MG63 (cell line): ENCODE data around the gene GVQW3. TPM values are rescaled to one million over a fixed set of nuclear protein-coding genes. Genes with fewer than 3 reads are reported as not detected.

Experiments used
- DNase-seq: peaks from one replicate; pipeline ENCODE4 v3.0.0-alpha.2; 2020
- H3K27me3 ChIP-seq: fragments of 250-450 bp; sonication (Bioruptor Pico); 2 replicates; pipeline ENCODE4 v1.5.1; 2020; ENCODE audit warnings: mild to moderate bottlenecking, moderate library complexity
- H3K36me3 ChIP-seq: fragments of 250-450 bp; sonication (Bioruptor Pico); 2 replicates; pipeline ENCODE4 v1.5.1; 2020; ENCODE audit warnings: mild to moderate bottlenecking, moderate library complexity
- H3K4me3 ChIP-seq: fragments of 250-450 bp; sonication (Bioruptor Pico); 2 replicates; pipeline ENCODE4 v1.5.1; 2020; ENCODE audit warnings: mild to moderate bottlenecking, moderate library complexity
- H3K9me3 ChIP-seq: fragments of 250-450 bp; sonication (Bioruptor Pico); 2 replicates; pipeline ENCODE4 v1.5.1; 2020; ENCODE audit warnings: mild to moderate bottlenecking, moderate library complexity
- total RNA-seq: library from RNA; depleted of rRNA; stranded (reverse); fragments of >200 nt; shearing (Covaris generic); gene quantifications from 2 replicates; pipeline ENCODE4 v1.2.3, GENCODE V29; 2014; ENCODE audit warnings: low replicate concordance; rRNA removed

Gene GVQW3
- 0.54 and 1.0 TPM in 2 replicates for total RNA-seq

- no peaks in the 10 kb centered on the region for H3K27me3 ChIP-seq
- peak within 1 kb of the TSS; percentile 73 for H3K4me3 ChIP-seq
- peak; percentile 96 for DNase-seq
- 0 out of 2 replicates have a peak, but pooled peaks cover 2% of the 10 kb centered on the region for H3K36me3 ChIP-seq
- H3K9me3 ChIP-seq = no peaks in the 10 kb centered on the region
Measured at GRCh38 chr11:76380977-76381719, at the start of gene GVQW3, which contains the start of gene THAP12. Gene GVQW3, plus strand, starts transcription at chr11:76381323. Its CDS starts 506 bp downstream, at chr11:76381829. Gene THAP12, minus strand, starts transcription at chr11:76381132. Its CDS starts 296 bp downstream, at chr11:76380836.

GRCh38 chr11:76334826-76335389 lies 46.2 kb upstream of the GVQW3 start:
- DNase-seq = no peak
- Histone ChIP-seq H3K36me3 (no peaks in the 10 kb centered on the region), H3K4me3 (no peak overlapping the region), H3K9me3 (no peaks in the 10 kb centered on the region; the same call in 1 of the 2 replicates), H3K27me3 (no peaks in the 10 kb centered on the region)

GRCh38 chr11:76335842-76336241 lies 45.3 kb upstream of the GVQW3 start:
- DNase-seq = no peak
- H3K27me3 ChIP-seq = no peaks in the 10 kb centered on the region
- no peaks in the 10 kb centered on the region for H3K36me3 ChIP-seq
- no peaks in the 10 kb centered on the region; the same call in 1 of the 2 replicates for H3K9me3 ChIP-seq
- H3K4me3 ChIP-seq = no peak overlapping the region

- Histone ChIP-seq H3K27me3 (no peaks in the 10 kb centered on the region), H3K36me3 (no peaks in the 10 kb centered on the region), H3K9me3 (no peaks in the 10 kb centered on the region; the same call in 1 of the 2 replicates), H3K4me3 (no peak overlapping the region)
- no peak for DNase-seq
Measured at GRCh38 chr11:76336597-76336996, 44.5 kb upstream of the GVQW3 start.

GRCh38 chr11:76337469-76337868 lies 43.7 kb upstream of the GVQW3 start:
- no peaks in the 10 kb centered on the region for H3K27me3 ChIP-seq
- no peaks in the 10 kb centered on the region for H3K36me3 ChIP-seq
- no peak for DNase-seq
- no peak overlapping the region for H3K4me3 ChIP-seq
- no peaks in the 10 kb centered on the region; the same call in 1 of the 2 replicates for H3K9me3 ChIP-seq

- no peaks in the 10 kb centered on the region; the same call in 1 of the 2 replicates for H3K9me3 ChIP-seq
- no peaks in the 10 kb centered on the region for H3K27me3 ChIP-seq
- H3K36me3 ChIP-seq = no peaks in the 10 kb centered on the region
- no peak for DNase-seq
- no peak overlapping the region for H3K4me3 ChIP-seq
Measured at GRCh38 chr11:76337923-76338322, 43.2 kb upstream of the GVQW3 start.

- H3K36me3 ChIP-seq = no peaks in the 10 kb centered on the region
- H3K9me3 ChIP-seq = no peaks in the 10 kb centered on the region; the same call in 1 of the 2 replicates
- no peak for DNase-seq
- no peaks in the 10 kb centered on the region for H3K27me3 ChIP-seq
- no peak overlapping the region for H3K4me3 ChIP-seq
Measured at GRCh38 chr11:76339221-76339620, 41.9 kb upstream of the GVQW3 start.

GRCh38 chr11:76347466-76347865 lies 33.7 kb upstream of the GVQW3 start:
- no peaks in the 10 kb centered on the region for H3K27me3 ChIP-seq
- no peak for DNase-seq
- H3K4me3 ChIP-seq = no peak overlapping the region
- H3K9me3 ChIP-seq = no peaks in the 10 kb centered on the region
- peaks cover 20% of the 10 kb centered on the region for H3K36me3 ChIP-seq

- Histone ChIP-seq H3K9me3 (no peaks in the 10 kb centered on the region), H3K27me3 (no peaks in the 10 kb centered on the region), H3K36me3 (peaks cover 24% of the 10 kb centered on the region), H3K4me3 (no peak overlapping the region)
- peak; percentile 42 for DNase-seq
Measured at GRCh38 chr11:76348348-76348747, 32.8 kb upstream of the GVQW3 start.

- peaks cover 57% of the 10 kb centered on the region for H3K36me3 ChIP-seq
- no peaks in the 10 kb centered on the region for H3K9me3 ChIP-seq
- H3K27me3 ChIP-seq = no peaks in the 10 kb centered on the region
- no peak for DNase-seq
- H3K4me3 ChIP-seq = no peak overlapping the region
Measured at GRCh38 chr11:76355172-76355571, 26.0 kb upstream of the GVQW3 start.

GRCh38 chr11:76361374-76361773 lies 19.7 kb upstream of the GVQW3 start:
- no peak overlapping the region for H3K4me3 ChIP-seq
- peaks cover 41% of the 10 kb centered on the region for H3K36me3 ChIP-seq
- no peaks in the 10 kb centered on the region for H3K9me3 ChIP-seq
- H3K27me3 ChIP-seq = no peaks in the 10 kb centered on the region
- DNase-seq = peak; percentile 11

GRCh38 chr11:76361776-76362175 lies 19.3 kb upstream of the GVQW3 start:
- no peak overlapping the region for H3K4me3 ChIP-seq
- no peaks in the 10 kb centered on the region for H3K9me3 ChIP-seq
- no peak for DNase-seq
- no peaks in the 10 kb centered on the region for H3K27me3 ChIP-seq
- peaks cover 39% of the 10 kb centered on the region for H3K36me3 ChIP-seq

- no peak for DNase-seq
- no peaks in the 10 kb centered on the region for H3K9me3 ChIP-seq
Measured at GRCh38 chr11:76362716-76363115, 18.4 kb upstream of the GVQW3 start.

GRCh38 chr11:76365038-76365679 lies 16.0 kb upstream of the GVQW3 start:
- Histone ChIP-seq H3K4me3 (no peak overlapping the region), H3K27me3 (no peaks in the 10 kb centered on the region), H3K9me3 (no peaks in the 10 kb centered on the region), H3K36me3 (peaks cover 24% of the 10 kb centered on the region)
- no peak for DNase-seq

More at GRCh38 chr11:76362716-76363115, 18.4 kb upstream of the GVQW3 start:
- peaks cover 36% of the 10 kb centered on the region for H3K36me3 ChIP-seq
- H3K27me3 ChIP-seq = no peaks in the 10 kb centered on the region
- no peak overlapping the region for H3K4me3 ChIP-seq

- H3K9me3 ChIP-seq = no peaks in the 10 kb centered on the region
- H3K27me3 ChIP-seq = no peaks in the 10 kb centered on the region
- peaks cover 14% of the 10 kb centered on the region for H3K36me3 ChIP-seq
- DNase-seq = no peak
- no peak overlapping the region for H3K4me3 ChIP-seq
Measured at GRCh38 chr11:76368490-76368889, 12.6 kb upstream of the GVQW3 start.

GRCh38 chr11:76369406-76369805 lies 11.7 kb upstream of the GVQW3 start:
- Histone ChIP-seq H3K9me3 (no peaks in the 10 kb centered on the region), H3K36me3 (peaks cover 6% of the 10 kb centered on the region), H3K27me3 (no peaks in the 10 kb centered on the region), H3K4me3 (no peak overlapping the region)
- no peak for DNase-seq

- Histone ChIP-seq H3K9me3 (no peaks in the 10 kb centered on the region), H3K27me3 (no peaks in the 10 kb centered on the region), H3K4me3 (no peak overlapping the region), H3K36me3 (no peaks in the 10 kb centered on the region)
- peak; percentile 43 for DNase-seq
Measured at GRCh38 chr11:76371170-76371569, 10.0 kb upstream of the GVQW3 start.
